SU-DHL-6 (cell line): Measurements from ENCODE around the gene ASCC2.

Experiments
- EZH2phosphoT487 ChIP-seq: fragments of 200-600 bp; sonication (generic), shearing (Covaris generic); conservative IDR thresholded peaks from 2 replicates; pipeline ENCODE4 v1.6.1; 2018; ENCODE audit warnings: mild to moderate bottlenecking, antibody characterized with exemption, low read length, moderate library complexity, mixed read lengths
- TF ChIP-seq, protein P1 (sequence below): fragments of 200-600 bp; sonication (generic); IDR thresholded peaks from one replicate; pipeline ENCODE4 v1.5.1; 2017; ENCODE audit warnings: antibody characterized with exemption, mild to moderate bottlenecking, low read length, moderate library complexity; ENCODE audit not compliant: insufficient read depth, poor library complexity, severe bottlenecking

DNA sequence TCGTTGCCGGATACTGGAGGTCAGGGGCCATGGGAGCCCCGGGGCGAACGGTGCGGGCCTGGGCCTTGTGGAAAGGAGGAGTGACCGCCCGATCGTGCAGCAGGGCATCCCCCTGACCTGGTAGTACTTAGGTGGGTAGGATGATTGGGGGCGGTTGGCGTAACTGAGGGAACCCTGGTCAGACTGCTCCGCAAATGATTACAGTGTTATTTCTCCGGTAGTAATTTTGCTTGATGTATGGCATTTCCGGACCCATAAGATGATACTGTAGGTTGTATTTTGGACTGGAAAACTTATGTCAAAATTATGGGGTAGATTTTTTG, 45.7 kb upstream of the ASCC2 start:
- TF ChIP-seq, protein P1, sequence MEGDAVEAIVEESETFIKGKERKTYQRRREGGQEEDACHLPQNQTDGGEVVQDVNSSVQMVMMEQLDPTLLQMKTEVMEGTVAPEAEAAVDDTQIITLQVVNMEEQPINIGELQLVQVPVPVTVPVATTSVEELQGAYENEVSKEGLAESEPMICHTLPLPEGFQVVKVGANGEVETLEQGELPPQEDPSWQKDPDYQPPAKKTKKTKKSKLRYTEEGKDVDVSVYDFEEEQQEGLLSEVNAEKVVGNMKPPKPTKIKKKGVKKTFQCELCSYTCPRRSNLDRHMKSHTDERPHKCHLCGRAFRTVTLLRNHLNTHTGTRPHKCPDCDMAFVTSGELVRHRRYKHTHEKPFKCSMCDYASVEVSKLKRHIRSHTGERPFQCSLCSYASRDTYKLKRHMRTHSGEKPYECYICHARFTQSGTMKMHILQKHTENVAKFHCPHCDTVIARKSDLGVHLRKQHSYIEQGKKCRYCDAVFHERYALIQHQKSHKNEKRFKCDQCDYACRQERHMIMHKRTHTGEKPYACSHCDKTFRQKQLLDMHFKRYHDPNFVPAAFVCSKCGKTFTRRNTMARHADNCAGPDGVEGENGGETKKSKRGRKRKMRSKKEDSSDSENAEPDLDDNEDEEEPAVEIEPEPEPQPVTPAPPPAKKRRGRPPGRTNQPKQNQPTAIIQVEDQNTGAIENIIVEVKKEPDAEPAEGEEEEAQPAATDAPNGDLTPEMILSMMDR = no peak
- no peak for TF ChIP-seq EZH2phosphoT487
